ENCODE results near the gene FASTK.

DNA sequence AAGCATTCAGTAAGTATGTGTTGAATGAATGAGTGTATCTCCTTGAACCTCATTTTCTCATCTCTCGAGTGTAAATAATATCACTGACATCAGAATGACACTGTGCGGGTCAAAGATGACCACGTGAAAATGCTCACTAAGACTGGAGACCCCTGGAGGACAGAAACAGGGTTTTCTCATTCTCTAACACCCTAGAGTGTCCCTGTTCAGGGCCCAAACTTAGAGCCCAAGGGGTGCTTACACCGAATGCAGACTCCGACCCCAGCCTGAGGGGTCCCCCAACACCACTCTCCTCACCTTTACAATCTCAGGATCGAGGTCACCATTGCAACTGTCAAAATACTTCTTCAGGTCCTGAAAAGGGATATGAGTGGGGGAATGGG, 24.3 kb downstream of the FASTK start:
- TF ChIP-seq POLR2A (IDR thresholded peaks at IDR 0.05) (no peak), CTCF (IDR thresholded peaks at IDR 0.05) (no peak)
